Activated T-cell treated with anti-CD3 and anti-CD28 coated beads for 1 hour (primary cell): ENCODE results near the gene PSTPIP2.
"Not testable (repeated sequence)": the region's sequence is repeated elsewhere in the genome, so short reads cannot be mapped to it uniquely, and the experiment has no call there.

Experiments used
- DNase-seq: peaks from one replicate; pipeline ENCODE4 v3.0.0-alpha.2; 2020; ENCODE audit warnings: low read depth

Gene PSTPIP2

GRCh38 chr18:46037512-46038305 lies 34.4 kb downstream of the PSTPIP2 start:
- no peak for DNase-seq

DNA sequence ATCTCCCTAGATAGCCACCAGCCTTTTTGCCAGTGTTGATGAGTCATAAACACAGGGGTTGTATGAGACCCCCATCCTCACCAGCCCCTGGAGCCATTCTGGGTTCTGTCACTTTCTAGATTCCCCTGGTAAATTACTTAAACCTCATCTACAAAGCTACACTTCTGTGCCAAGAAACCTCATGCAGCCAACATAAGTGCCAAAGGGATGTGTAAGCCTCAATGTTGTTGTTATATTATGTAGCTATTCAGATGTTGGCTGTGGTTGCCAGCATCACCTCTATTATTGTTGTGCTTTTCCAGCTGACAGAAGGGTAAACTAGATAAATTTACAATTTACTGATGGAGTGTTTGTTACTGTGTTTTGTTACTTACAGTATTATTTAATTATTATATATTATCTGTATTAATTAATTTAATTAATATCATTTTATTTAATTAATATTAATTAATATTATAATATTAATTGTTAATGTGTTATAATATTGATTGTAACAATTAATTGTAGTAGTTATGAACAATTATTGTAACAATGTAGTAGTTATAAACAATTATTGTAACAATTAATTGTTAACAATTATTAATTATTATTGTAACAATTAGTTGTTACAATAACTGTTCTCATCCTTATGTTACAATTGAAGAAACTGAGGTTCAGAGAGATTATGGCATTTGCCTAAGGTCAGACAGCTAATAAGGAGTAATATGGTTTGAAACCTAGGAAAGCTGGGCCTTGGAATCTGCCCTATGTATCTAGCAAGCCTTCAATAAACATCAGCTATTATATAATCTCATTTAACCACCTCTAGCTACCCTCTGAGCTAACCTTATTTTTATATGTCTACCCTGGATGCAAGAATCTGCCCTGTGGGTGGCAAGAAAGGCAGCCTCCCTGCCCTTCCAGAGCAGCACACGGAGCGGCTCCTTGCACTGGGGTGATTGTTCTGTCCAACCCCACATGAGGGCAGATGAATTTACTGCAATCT lies 36.1 kb downstream of the PSTPIP2 start:
- DNase-seq = no peak

- DNase-seq = no peak
Measured at GRCh38 chr18:46034230-46034629, 37.8 kb downstream of the PSTPIP2 start.

- DNase-seq = no peak
Measured at GRCh38 chr18:46031741-46032140, 40.3 kb downstream of the PSTPIP2 start.

DNA sequence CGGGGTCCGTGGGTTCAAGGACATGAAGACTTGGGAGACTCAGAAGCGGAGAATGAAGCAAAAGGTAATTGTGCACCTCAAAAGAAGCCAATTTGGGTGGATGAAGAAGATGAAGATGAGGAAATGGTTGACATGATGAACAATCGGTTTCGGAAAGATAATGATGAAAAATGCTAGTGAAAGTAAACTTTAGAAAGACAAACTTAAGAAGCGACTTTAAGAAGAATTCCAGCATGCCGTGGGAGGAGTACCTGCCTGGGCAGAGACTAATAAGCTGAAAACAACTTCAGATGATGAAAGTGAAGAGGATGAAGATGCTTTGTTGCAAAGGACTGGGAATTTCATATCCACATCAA lies 43.5 kb downstream of the PSTPIP2 start:
- no peak for DNase-seq

GRCh38 chr18:46019936-46020335 lies 52.1 kb downstream of the PSTPIP2 start:
- DNase-seq = no peak

GRCh38 chr18:46013484-46014189 lies 58.4 kb downstream of the PSTPIP2 start:
- no peak for DNase-seq

GRCh38 chr18:46010676-46011075 lies 61.4 kb downstream of the PSTPIP2 start:
- no peak for DNase-seq

DNA sequence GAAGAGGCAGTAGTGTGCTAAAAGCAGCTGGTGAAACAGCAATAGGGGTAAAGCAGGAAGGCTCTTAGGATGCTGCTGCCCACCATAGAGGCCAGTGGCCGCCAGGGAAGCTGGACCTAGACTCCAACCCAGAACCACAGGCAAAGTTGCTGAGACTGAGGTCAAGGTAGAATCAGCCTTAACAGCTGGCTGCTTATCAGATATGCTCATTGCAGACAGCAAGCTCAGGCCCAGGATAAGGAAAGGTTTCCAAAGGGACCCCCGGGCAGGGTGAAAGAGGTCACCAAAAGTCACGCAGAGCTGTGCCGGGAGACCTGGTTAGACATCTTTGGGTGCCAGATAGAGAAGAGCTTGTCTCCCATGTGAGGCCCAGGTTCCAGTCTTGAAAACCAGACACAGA lies 62.0 kb downstream of the PSTPIP2 start:
- no peak for DNase-seq

DNA sequence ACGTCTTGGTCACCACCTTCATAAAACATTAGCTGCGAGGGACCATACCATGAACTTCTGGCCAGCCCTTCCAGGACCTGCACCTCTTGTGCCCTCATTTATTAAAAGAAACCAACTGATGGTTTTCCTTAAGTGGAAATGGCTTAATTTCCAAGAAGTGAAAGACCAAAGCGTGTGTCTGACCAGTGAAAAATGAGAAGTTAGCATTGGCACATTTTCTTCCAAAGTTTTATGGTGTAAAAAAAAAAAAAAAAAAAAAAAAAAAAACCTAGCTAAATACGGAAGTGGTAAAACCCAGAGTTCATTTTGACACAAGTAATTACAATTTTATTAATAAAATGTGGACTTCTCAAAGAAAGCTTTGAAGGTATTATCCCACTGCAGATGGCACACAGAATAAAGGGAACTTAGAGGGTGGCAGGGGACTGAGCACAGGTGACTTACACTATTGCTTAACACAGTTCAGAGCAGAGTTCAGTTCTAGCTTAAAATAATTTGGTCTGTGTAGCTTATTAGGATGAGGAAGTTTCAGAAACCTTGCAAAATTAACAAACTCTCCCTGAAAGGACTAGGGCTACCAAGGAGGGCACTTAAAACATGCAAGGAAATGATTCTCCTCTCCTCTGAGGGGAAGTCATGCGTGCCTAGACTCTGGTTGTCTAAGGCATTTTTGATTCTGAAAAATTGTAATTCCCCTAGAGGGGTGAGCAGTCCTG lies 62.8 kb downstream of the PSTPIP2 start:
- no peak for DNase-seq

- no peak for DNase-seq
Measured at GRCh38 chr18:46008531-46008930, 63.5 kb downstream of the PSTPIP2 start.

- DNase-seq = no peak
Measured at GRCh38 chr18:46007165-46007564, 64.9 kb downstream of the PSTPIP2 start.

- no peak for DNase-seq
Measured at GRCh38 chr18:46002934-46003333, 69.1 kb downstream of the PSTPIP2 start.

- no peak for DNase-seq
Measured at GRCh38 chr18:46001892-46002291, 70.2 kb downstream of the PSTPIP2 start.

DNA sequence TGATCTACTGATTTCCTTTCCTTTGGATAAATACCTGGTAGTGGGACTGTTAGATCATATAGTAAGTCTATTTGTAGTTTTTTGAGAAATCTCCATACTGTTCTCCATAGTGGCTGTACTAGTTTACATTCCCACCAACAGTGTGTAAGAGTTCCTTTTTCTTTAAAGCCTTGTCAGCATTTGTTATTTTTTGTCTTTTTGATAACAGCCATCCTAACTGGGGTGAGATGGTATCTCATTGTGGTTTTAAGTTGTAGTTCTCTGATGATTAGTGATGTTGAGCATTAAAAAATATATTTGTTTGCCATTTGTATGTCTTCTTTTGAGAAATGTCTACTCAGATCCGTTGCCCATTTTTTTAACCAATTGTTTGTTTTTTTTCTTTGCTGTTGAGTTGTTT lies 71.0 kb downstream of the PSTPIP2 start:
- DNase-seq = no peak

- no peak for DNase-seq
Measured at GRCh38 chr18:45999536-45999935, 72.5 kb downstream of the PSTPIP2 start.

DNA sequence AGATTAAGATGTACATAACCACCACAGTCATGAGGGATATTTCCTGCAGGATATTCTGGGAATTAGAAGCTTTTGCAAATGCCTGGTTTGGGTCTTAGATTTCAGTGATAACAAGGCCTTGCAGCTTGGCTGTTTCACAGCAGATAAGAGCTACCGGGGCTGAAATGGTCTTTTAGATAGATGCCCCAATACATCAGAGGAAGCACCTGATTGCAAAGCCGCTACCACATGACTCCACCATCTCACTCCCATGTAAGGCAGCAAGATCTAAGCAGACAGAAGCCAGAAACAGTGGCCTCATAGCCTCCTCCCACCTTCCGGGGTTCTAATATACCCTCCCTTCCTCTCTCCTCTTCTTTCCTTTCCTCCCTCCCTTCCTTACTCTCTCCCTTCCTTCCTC lies 73.8 kb downstream of the PSTPIP2 start:
- no peak for DNase-seq

- DNase-seq = peak; percentile 3
Measured at GRCh38 chr18:45997700-45998151, 74.3 kb downstream of the PSTPIP2 start.

- DNase-seq = no peak
Measured at GRCh38 chr18:45995461-45995860, 76.6 kb downstream of the PSTPIP2 start.

DNA sequence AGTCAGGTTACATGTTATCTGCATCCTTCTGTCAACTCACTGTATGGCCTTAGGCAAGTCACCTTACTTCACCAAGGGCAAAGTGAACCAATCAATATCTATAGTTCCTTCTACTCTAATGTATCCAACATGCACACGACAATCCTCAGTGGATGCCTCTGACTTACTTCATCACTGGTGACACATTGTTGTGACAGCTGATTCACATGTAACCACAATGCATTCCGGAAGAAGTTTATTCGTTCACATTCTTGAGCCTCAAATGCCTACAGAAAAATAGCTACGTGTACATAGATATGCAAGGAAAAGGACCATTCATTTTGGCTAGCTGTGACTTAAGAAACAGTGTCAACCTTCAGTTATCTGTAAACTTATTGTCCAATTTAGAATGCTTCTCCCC lies 78.6 kb downstream of the PSTPIP2 start:
- no peak for DNase-seq

DNA sequence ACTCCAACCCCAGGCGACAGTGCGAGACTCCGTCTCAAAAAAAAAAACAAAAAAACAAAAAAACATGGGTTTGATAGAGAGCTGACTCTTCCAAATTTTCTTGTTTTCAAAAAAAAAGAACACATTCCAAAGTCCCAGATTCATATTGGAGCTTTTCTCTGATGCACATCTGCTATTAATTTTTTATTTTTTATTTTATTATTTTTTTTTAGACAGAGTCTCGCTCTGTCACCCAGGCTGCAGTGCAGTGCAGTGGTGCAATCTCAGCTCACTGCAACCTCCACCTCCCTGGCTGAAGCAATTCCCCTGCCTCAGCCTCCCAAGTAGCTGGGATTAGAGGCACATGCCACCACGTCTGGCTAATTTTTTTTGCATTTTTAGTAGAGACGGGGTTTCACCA lies 79.5 kb downstream of the PSTPIP2 start:
- not testable (repeated sequence) for DNase-seq

- no peak for DNase-seq
Measured at GRCh38 chr18:45991788-45992187, 80.3 kb downstream of the PSTPIP2 start.
